GM12891 (cell line): ENCODE data around the gene CD300LF.
A peak's percentile ranks its signal among the peaks of the same experiment; 100 is the strongest.

Experiments
- DNase-seq: peaks from one replicate; pipeline ENCODE4 v3.0.0; 2011; ENCODE audit warnings: low spot score; ENCODE audit not compliant: insufficient read length
- FAIRE-seq: peaks from 2 replicates; lab custom pipeline; 2011; peaks lifted over from hg19 to GRCh38; lab: Jason Lieb, UNC
- PAX5 ChIP-seq: IDR thresholded peaks from 2 replicates; pipeline ENCODE4 v1.6.1; 2011; ENCODE audit warnings: low read length, moderate library complexity, mild to moderate bottlenecking; ENCODE audit not compliant: insufficient read depth, severe bottlenecking
- POLR2A ChIP-seq: IDR thresholded peaks from 2 replicates; pipeline ENCODE4 v1.6.1; 2011; ENCODE audit warnings: low read depth, low read length, control low read depth
- POLR2AphosphoS5 ChIP-seq: IDR thresholded peaks from 2 replicates; pipeline ENCODE4 v1.6.1; 2011; ENCODE audit warnings: low read depth, low read length, control low read depth
- POU2F2 ChIP-seq: IDR thresholded peaks from 2 replicates; pipeline ENCODE4 v1.6.1; 2011; ENCODE audit warnings: low read depth, mild to moderate bottlenecking, control low read depth, low read length, moderate library complexity
- SPI1 ChIP-seq: IDR thresholded peaks from 2 replicates; pipeline ENCODE4 v1.6.1; 2011; ENCODE audit warnings: low read depth, low read length, control low read depth
- TAF1 ChIP-seq: IDR thresholded peaks from 2 replicates; pipeline ENCODE4 v1.6.1; 2011; ENCODE audit warnings: low read depth, low read length, control low read depth

The CD300LF gene

GRCh38 chr17:74746376-74746775 is 33.7 kb upstream of the CD300LF start:
- no peak for TF ChIP-seq TAF1
- no peak for TF ChIP-seq POLR2A
- TF ChIP-seq PAX5 = no peak
- TF ChIP-seq POU2F2 = no peak
- no peak for TF ChIP-seq SPI1
- no peak for TF ChIP-seq POLR2AphosphoS5
- FAIRE-seq = no peak
- DNase-seq = no peak

- TF ChIP-seq PAX5 = no peak
- no peak for TF ChIP-seq SPI1
- no peak for TF ChIP-seq TAF1
- TF ChIP-seq POLR2AphosphoS5 = no peak
- no peak for TF ChIP-seq POLR2A
- TF ChIP-seq POU2F2 = no peak
- FAIRE-seq = no peak
- DNase-seq = no peak
Measured at GRCh38 chr17:74745548-74746177, 32.9 kb upstream of the CD300LF start.

- no peak for TF ChIP-seq SPI1
- DNase-seq (no peak), FAIRE-seq (peak; percentile 92)
Measured at GRCh38 chr17:74744714-74745547, 32.2 kb upstream of the CD300LF start.

GRCh38 chr17:74744349-74744713 is 31.6 kb upstream of the CD300LF start:
- TF ChIP-seq TAF1 (no peak), PAX5 (no peak), SPI1 (no peak)
- FAIRE-seq = no peak
- DNase-seq = no peak

GRCh38 chr17:74743755-74744154 is 31.0 kb upstream of the CD300LF start:
- TF ChIP-seq TAF1 (no peak), PAX5 (no peak), POLR2AphosphoS5 (no peak), SPI1 (no peak), POLR2A (no peak), POU2F2 (no peak)
- no peak for FAIRE-seq

GRCh38 chr17:74742978-74743545 is 30.3 kb upstream of the CD300LF start:
- FAIRE-seq = peak; percentile 35
- DNase-seq = no peak
- TF ChIP-seq SPI1 (no peak), TAF1 (no peak), POLR2AphosphoS5 (no peak), PAX5 (no peak), POU2F2 (no peak), POLR2A (no peak)

More at GRCh38 chr17:74743755-74744154, 31.0 kb upstream of the CD300LF start:
- DNase-seq = no peak

GRCh38 chr17:74742153-74742515 is 29.4 kb upstream of the CD300LF start:
- DNase-seq (no peak), FAIRE-seq (peak; percentile 93)
- TF ChIP-seq SPI1 (no peak), PAX5 (no peak), TAF1 (no peak), POLR2A (no peak), POU2F2 (no peak), POLR2AphosphoS5 (no peak)

GRCh38 chr17:74740641-74741387 is 28.1 kb upstream of the CD300LF start:
- TF ChIP-seq POLR2A (no peak), SPI1 (no peak), PAX5 (no peak), TAF1 (no peak), POLR2AphosphoS5 (no peak), POU2F2 (no peak)
- no peak for FAIRE-seq
- DNase-seq = no peak

- DNase-seq (no peak), FAIRE-seq (no peak)
- no peak for TF ChIP-seq TAF1
- TF ChIP-seq POLR2A = no peak
- no peak for TF ChIP-seq SPI1
- no peak for TF ChIP-seq POU2F2
- no peak for TF ChIP-seq POLR2AphosphoS5
- TF ChIP-seq PAX5 = no peak
Measured at GRCh38 chr17:74740173-74740572, 27.4 kb upstream of the CD300LF start.
